Keratinocyte (primary cell): ENCODE results near the gene OSTN. TPM values are rescaled to one million over a fixed set of nuclear protein-coding genes. Genes with fewer than 3 reads are reported as not detected.

Experiments used
- DNase-seq: peaks from one replicate; pipeline ENCODE4 v3.0.0-alpha.2; 2011; ENCODE audit warnings: low read depth, missing footprints, low spot score
- FAIRE-seq: peaks from 2 replicates; lab custom pipeline; 2011; peaks lifted over from hg19 to GRCh38; lab: Jason Lieb, UNC
- H2AFZ ChIP-seq: 2 replicates; pipeline ENCODE4 v1.6.0; 2012; ENCODE audit warnings: low read length, control low read depth, inconsistent platforms; ENCODE audit not compliant: control insufficient read depth
- H3K27ac ChIP-seq: 2 replicates; pipeline ENCODE4 v1.5.1; 2011; ENCODE audit warnings: low read length; ENCODE audit not compliant: control insufficient read depth, insufficient read depth
- H3K27me3 ChIP-seq: 3 replicates; pipeline ENCODE4 v1.6.0; 2011; ENCODE audit warnings: low read length; ENCODE audit not compliant: control insufficient read depth, insufficient read depth; ENCODE audit errors: extremely low read depth
- H3K36me3 ChIP-seq, 2 experiments: 2 replicates in 1 of 2; 3 replicates in 1 of 2; pipeline ENCODE4 v1.5.1; 2011; ENCODE audit warnings: low read length in 2 of 2, mild to moderate bottlenecking in 1 of 2; ENCODE audit not compliant: control insufficient read depth in 2 of 2, insufficient read depth in 2 of 2; ENCODE audit errors: extremely low read depth in 1 of 2
- H3K4me1 ChIP-seq: 3 replicates; pipeline ENCODE4 v1.5.1; 2011; ENCODE audit warnings: low read length; ENCODE audit not compliant: control insufficient read depth, insufficient read depth; ENCODE audit errors: extremely low read depth
- H3K4me2 ChIP-seq: 3 replicates; pipeline ENCODE4 v1.6.0; 2011; ENCODE audit warnings: low read depth, low read length; ENCODE audit not compliant: control insufficient read depth, insufficient read depth; ENCODE audit errors: extremely low read depth
- H3K4me3 ChIP-seq, 3 experiments: fragments of 200-600 bp in 1 of 3; sonication (generic) in 1 of 3; 2 replicates in 2 of 3; 3 replicates in 1 of 3; pipeline ENCODE4 v1.5.1; 2011 to 2016; ENCODE audit warnings: low read length in 3 of 3, mild to moderate bottlenecking in 3 of 3, control low read depth in 2 of 3, inconsistent platforms in 1 of 3, low read depth in 1 of 3, mixed read lengths in 1 of 3, mixed run types in 1 of 3, moderate library complexity in 1 of 3; ENCODE audit not compliant: control insufficient read depth in 2 of 3, insufficient read depth in 2 of 3; ENCODE audit errors: extremely low read depth in 1 of 3
- H3K79me2 ChIP-seq: 2 replicates; pipeline ENCODE4 v1.6.0; 2012; ENCODE audit warnings: low read length; ENCODE audit not compliant: control insufficient read depth, insufficient read depth
- H3K9ac ChIP-seq: 3 replicates; pipeline ENCODE4 v1.6.0; 2011; ENCODE audit warnings: low read length; ENCODE audit not compliant: control insufficient read depth, insufficient read depth; ENCODE audit errors: extremely low read depth
- H3K9me1 ChIP-seq: 3 replicates; pipeline ENCODE4 v1.6.0; 2011; ENCODE audit warnings: low read length; ENCODE audit not compliant: control insufficient read depth, insufficient read depth; ENCODE audit errors: extremely low read depth
- H3K9me3 ChIP-seq: 2 replicates; pipeline ENCODE4 v1.5.1; 2012; ENCODE audit warnings: low read depth, low read length; ENCODE audit not compliant: control insufficient read depth
- H4K20me1 ChIP-seq: 3 replicates; pipeline ENCODE4 v1.6.0; 2011; ENCODE audit warnings: low read length; ENCODE audit not compliant: control insufficient read depth, insufficient read depth; ENCODE audit errors: extremely low read depth
- CTCF ChIP-seq, 3 experiments: IDR thresholded peaks in 1 of 3; conservative IDR thresholded peaks in 1 of 3; optimal IDR thresholded peaks in 1 of 3; 2 replicates in 2 of 3; 3 replicates in 1 of 3; pipeline versions ENCODE3 to v1.5.1; 2011; ENCODE audit warnings: low read length in 3 of 3, mild to moderate bottlenecking in 3 of 3, moderate library complexity in 2 of 3, control low read depth in 1 of 3, inconsistent platforms in 1 of 3; ENCODE audit not compliant: insufficient read depth in 2 of 3; ENCODE audit errors: extremely low read depth in 1 of 3
- EZH2 ChIP-seq: IDR thresholded peaks from one replicate; pipeline ENCODE4 v1.6.1; 2012; ENCODE audit warnings: inconsistent platforms, mild to moderate bottlenecking, low read length, moderate library complexity
- dilution Hi-C: fragments of 300-500 bp; cut with MboI; formaldehyde crosslinking; loops from one replicate; pipeline ENCODE4 v1.7.0; 2020; ENCODE audit warnings: low sequenced_read_pairs; ENCODE audit not compliant: extremely low pct_ligation_motif_present
- polyA minus RNA-seq, 3 experiments: library from RNA; depleted of rRNA, polyadenylated mRNA; stranded (reverse); fragments of >200 nt; gene quantifications; 1 replicate in 1 of 3; 2 replicates in 1 of 3; 3 replicates in 1 of 3; pipeline ENCODE4 v1.2.3, GENCODE V29; 2011
- polyA plus RNA-seq, 5 experiments: library from polyadenylated mRNA; depleted of rRNA in 3 of 5; stranded (reverse) in 3 of 5; stranded (forward) in 1 of 5; unstranded in 1 of 5; fragments of >200 nt; gene quantifications; 1 replicate in 1 of 5; 2 replicates in 3 of 5; 3 replicates in 1 of 5; pipeline versions ENCODE4 v1.2.1 to v1.2.3, GENCODE V29; 2011 to 2012; ENCODE audit warnings: missing spikeins in 2 of 5, low read depth in 1 of 5, low replicate concordance in 1 of 5

Gene OSTN
- not detected in 3 replicates for polyA plus RNA-seq
- not detected for polyA plus RNA-seq (2011; ENCODE audit: low read depth)
- not detected in 2 replicates for polyA plus RNA-seq (2011; cell fraction: cytosol; rRNA removed)
- 0.56 TPM in 1 of 2 replicates, not detected in the other for polyA plus RNA-seq (2011; cell fraction: nucleus; rRNA removed)
- polyA plus RNA-seq (2012; ENCODE audit: low replicate concordance), result 0.07 TPM in 1 of 2 replicates, not detected in the other
- polyA minus RNA-seq, result not detected in 3 replicates
- not detected for polyA minus RNA-seq (2011; cell fraction: cytosol; rRNA and poly(A)+ RNA removed)
- polyA minus RNA-seq (2011; cell fraction: nucleus; rRNA and poly(A)+ RNA removed), result not detected in 2 replicates

GRCh38 chr3:191198932-191199331 is at the start of gene OSTN:
Gene OSTN, plus strand, starts transcription at chr3:191199241. Its CDS starts 13,292 bp downstream, at chr3:191212533.
- Histone ChIP-seq H3K79me2 (no peaks in the 10 kb centered on the region), H4K20me1 (no peaks in the 10 kb centered on the region), H3K27ac (no peak within 1 kb of the TSS), H3K36me3 (no peaks in the 10 kb centered on the region), H3K4me3 (no peak within 1 kb of the TSS), H3K4me2 (no peak within 1 kb of the TSS), H3K4me1 (no peaks in the 10 kb centered on the region), H3K27me3 (peaks cover 9% of the 10 kb centered on the region), H3K9me3 (no peaks in the 10 kb centered on the region), H2AFZ (no peak within 1 kb of the TSS), H3K9me1 (no peaks in the 10 kb centered on the region), H3K9ac (no peak within 1 kb of the TSS)
- FAIRE-seq, result no peak
- no peak for DNase-seq
- TF ChIP-seq EZH2 (no peak), CTCF (optimal IDR thresholded peaks at IDR 0.05 in 1 of 3, IDR thresholded peaks at IDR 0.05 in 1 of 3, conservative IDR thresholded peaks at IDR 0.05 in 1 of 3; ENCODE audit: extremely low read depth in 1 of 3, insufficient read depth in 2 of 3, low read length in 3 of 3) (no peak)
- dilution Hi-C loops, result no loop called here

GRCh38 chr3:191151653-191152052 is 47.4 kb upstream of the OSTN start:
- Histone ChIP-seq H3K27me3 (no peaks in the 10 kb centered on the region), H2AFZ (no peak overlapping the region), H3K4me3 (no peak overlapping the region), H3K4me2 (no peak overlapping the region), H3K9ac (no peak overlapping the region), H3K36me3 (no peaks in the 10 kb centered on the region), H3K4me1 (no peaks in the 10 kb centered on the region), H3K79me2 (no peaks in the 10 kb centered on the region), H3K9me3 (peaks cover 3% of the 10 kb centered on the region), H4K20me1 (no peaks in the 10 kb centered on the region), H3K27ac (no peak overlapping the region), H3K9me1 (no peaks in the 10 kb centered on the region)
- TF ChIP-seq EZH2 (no peak), CTCF (optimal IDR thresholded peaks at IDR 0.05 in 1 of 3, IDR thresholded peaks at IDR 0.05 in 1 of 3, conservative IDR thresholded peaks at IDR 0.05 in 1 of 3; ENCODE audit: extremely low read depth in 1 of 3, insufficient read depth in 2 of 3, low read length in 3 of 3) (no peak)
- FAIRE-seq (no peak), DNase-seq (no peak)
- dilution Hi-C loops, result no loop called here
